SK-N-SH (cell line): ENCODE measurements around the gene SLC26A2.

Experiments
- CHD2 ChIP-seq: fragments of 150-350 bp; IDR thresholded peaks from 2 replicates; pipeline ENCODE4 v1.6.1; 2018; ENCODE audit warnings: low read length; ENCODE audit not compliant: partially characterized antibody
- CTCF ChIP-seq: fragments of 200-600 bp; sonication (generic); IDR thresholded peaks from 2 replicates; pipeline ENCODE4 v1.6.1; 2017; ENCODE audit warnings: antibody characterized with exemption, mild to moderate bottlenecking, moderate library complexity
- ELF1 ChIP-seq: IDR thresholded peaks from 2 replicates; pipeline ENCODE4 v1.4.0; 2012
- EP300 ChIP-seq, 2 experiments: IDR thresholded peaks; 2 replicates each; pipeline versions ENCODE4 v1.4.0 to v1.6.1; 2012; ENCODE audit warnings: borderline replicate concordance in 1 of 2, low read depth in 1 of 2, low read length in 1 of 2
- EZH2phosphoT487 ChIP-seq: fragments of 200-600 bp; sonication (generic); IDR thresholded peaks from 2 replicates; pipeline ENCODE4 v1.6.1; 2017; ENCODE audit warnings: low read depth, mixed run types, mild to moderate bottlenecking, antibody characterized with exemption, moderate library complexity, borderline replicate concordance
- FOSL2 ChIP-seq: IDR thresholded peaks from 2 replicates; pipeline ENCODE4 v1.4.0; 2012; ENCODE audit warnings: low read depth, mild to moderate bottlenecking, moderate library complexity, borderline replicate concordance
- FOXM1 ChIP-seq: IDR thresholded peaks from 2 replicates; pipeline ENCODE4 v1.4.0; 2012; ENCODE audit warnings: low read depth, mild to moderate bottlenecking
- GABPA ChIP-seq: IDR thresholded peaks from 2 replicates; pipeline ENCODE4 v1.4.0; 2012; ENCODE audit warnings: low read depth, mild to moderate bottlenecking
- JUND ChIP-seq: IDR thresholded peaks from 2 replicates; pipeline ENCODE4 v1.4.0; 2012
- POLR2AphosphoS5 ChIP-seq: IDR thresholded peaks from 2 replicates; pipeline ENCODE4 v1.6.1; 2012; ENCODE audit warnings: low read depth, low read length
- RAD21 ChIP-seq: IDR thresholded peaks from 2 replicates; pipeline ENCODE4 v1.6.1; 2012; ENCODE audit warnings: mild to moderate bottlenecking, low read length
- SIN3A ChIP-seq: IDR thresholded peaks from 2 replicates; pipeline ENCODE4 v1.6.1; 2012; ENCODE audit warnings: low read depth, mild to moderate bottlenecking, low read length, moderate library complexity, borderline replicate concordance
- TEAD4 ChIP-seq: IDR thresholded peaks from 2 replicates; pipeline ENCODE4 v1.4.0; 2012; ENCODE audit warnings: mild to moderate bottlenecking, borderline replicate concordance; ENCODE audit not compliant: insufficient read depth
- YY1 ChIP-seq: IDR thresholded peaks from 2 replicates; pipeline ENCODE4 v1.4.0; 2012; ENCODE audit warnings: low read depth, mild to moderate bottlenecking

- no peak for TF ChIP-seq TEAD4
- no peak for TF ChIP-seq CTCF
- TF ChIP-seq POLR2AphosphoS5 = no peak
- TF ChIP-seq FOXM1 = no peak
- no peak for TF ChIP-seq JUND
- TF ChIP-seq RAD21 = no peak
- no peak for TF ChIP-seq EZH2phosphoT487
- TF ChIP-seq ELF1 = no peak
- no peak for TF ChIP-seq CHD2
- no peak for TF ChIP-seq YY1
- no peak for TF ChIP-seq SIN3A
- no peak for TF ChIP-seq EP300 (IDR thresholded peaks at IDR 0.05; ENCODE audit: borderline replicate concordance in 1 of 2, low read depth in 1 of 2, low read length in 1 of 2)
- no peak for TF ChIP-seq FOSL2
- TF ChIP-seq GABPA = no peak
Measured at GRCh38 chr5:149957855-149958254, 2.7 kb upstream of the SLC26A2 start.
